Neural crest cell (in vitro differentiated cells): ENCODE results near the gene SLC6A7. TPM values are rescaled to one million over a fixed set of nuclear protein-coding genes. Genes with fewer than 3 reads are reported as not detected.

ENCODE experiments used
- DNase-seq: peaks from one replicate; pipeline ENCODE4 v3.0.0; 2021; ENCODE audit warnings: low read depth, mixed read lengths, low spot score
- H3K27ac Mint-ChIP-seq: one replicate; pipeline ENCODE4 v1.8.0; 2021; ENCODE audit warnings: mild to moderate bottlenecking, mixed read lengths; ENCODE audit not compliant: unreplicated experiment
- H3K27me3 Mint-ChIP-seq: 2 replicates; pipeline ENCODE4 v1.8.0; 2021; ENCODE audit warnings: low read depth, mild to moderate bottlenecking, mixed read lengths
- H3K36me3 Mint-ChIP-seq: 2 replicates; pipeline ENCODE4 v1.8.0; 2021; ENCODE audit warnings: low read depth, mild to moderate bottlenecking, mixed read lengths
- H3K4me1 Mint-ChIP-seq: 2 replicates; pipeline ENCODE4 v1.8.0; 2021; ENCODE audit warnings: mixed read lengths
- H3K4me3 Mint-ChIP-seq: one replicate; pipeline ENCODE4 v1.8.0; 2021; ENCODE audit warnings: mild to moderate bottlenecking, mixed read lengths
- H3K9me3 Mint-ChIP-seq: 2 replicates; pipeline ENCODE4 v1.8.0; 2021; ENCODE audit warnings: mixed read lengths
- CTCF ChIP-seq: fragments of 200-600 bp; sonication (generic); conservative IDR thresholded peaks from 2 replicates; pipeline ENCODE4 v1.5.0; 2021; ENCODE audit warnings: antibody characterized with exemption, mild to moderate bottlenecking
- total RNA-seq: library from RNA; stranded (reverse); gene quantifications from 2 replicates; pipeline ENCODE4 v1.2.1, GENCODE V29; 2021

The SLC6A7 gene
- total RNA-seq, 1 donor from 2014 or later, result not detected

- no peak for TF ChIP-seq CTCF
- no peak overlapping the region for H3K4me3 Mint-ChIP-seq
- H3K9me3 Mint-ChIP-seq, result no peaks in the 10 kb centered on the region
- peaks cover 8% of the 10 kb centered on the region for H3K4me1 Mint-ChIP-seq
- H3K27ac Mint-ChIP-seq, result no peak overlapping the region
- H3K36me3 Mint-ChIP-seq, result no peaks in the 10 kb centered on the region
- no peak for DNase-seq
- no peaks in the 10 kb centered on the region for H3K27me3 Mint-ChIP-seq
Observed at GRCh38 chr5:150222906-150223305, 33.0 kb downstream of the SLC6A7 start.

GRCh38 chr5:150223474-150223873 lies 33.6 kb downstream of the SLC6A7 start:
- H3K4me3 Mint-ChIP-seq, result no peak overlapping the region
- no peaks in the 10 kb centered on the region for H3K36me3 Mint-ChIP-seq
- H3K9me3 Mint-ChIP-seq, result no peaks in the 10 kb centered on the region
- peaks cover 8% of the 10 kb centered on the region for H3K4me1 Mint-ChIP-seq
- H3K27ac Mint-ChIP-seq, result no peak overlapping the region
- no peaks in the 10 kb centered on the region for H3K27me3 Mint-ChIP-seq
- DNase-seq, result no peak
- no peak for TF ChIP-seq CTCF

GRCh38 chr5:150224483-150225027 lies 34.7 kb downstream of the SLC6A7 start:
- no peak for TF ChIP-seq CTCF
- no peaks in the 10 kb centered on the region for H3K27me3 Mint-ChIP-seq
- no peak overlapping the region for H3K27ac Mint-ChIP-seq
- H3K36me3 Mint-ChIP-seq, result no peaks in the 10 kb centered on the region
- peaks cover 8% of the 10 kb centered on the region for H3K4me1 Mint-ChIP-seq
- no peak for DNase-seq
- no peaks in the 10 kb centered on the region for H3K9me3 Mint-ChIP-seq
- H3K4me3 Mint-ChIP-seq, result no peak overlapping the region

GRCh38 chr5:150227036-150227435 lies 37.2 kb downstream of the SLC6A7 start:
- no peak for DNase-seq
- Mint-ChIP-seq H3K27ac (no peak overlapping the region), H3K4me3 (no peak overlapping the region), H3K36me3 (no peaks in the 10 kb centered on the region), H3K4me1 (peaks cover 8% of the 10 kb centered on the region), H3K27me3 (no peaks in the 10 kb centered on the region), H3K9me3 (no peaks in the 10 kb centered on the region)
- no peak for TF ChIP-seq CTCF

- TF ChIP-seq CTCF, result no peak
- H3K27ac Mint-ChIP-seq, result no peak overlapping the region
- H3K4me3 Mint-ChIP-seq, result no peak overlapping the region
- DNase-seq, result no peak
- peaks cover 8% of the 10 kb centered on the region for H3K4me1 Mint-ChIP-seq
- no peaks in the 10 kb centered on the region for H3K9me3 Mint-ChIP-seq
- H3K36me3 Mint-ChIP-seq, result no peaks in the 10 kb centered on the region
- H3K27me3 Mint-ChIP-seq, result no peaks in the 10 kb centered on the region
Observed at GRCh38 chr5:150227606-150228273, 37.9 kb downstream of the SLC6A7 start.
